OCI-M1 (cell line): Measurements from ENCODE around the gene DCLK3.

ENCODE experiments used
- DNase-seq: peaks from one replicate; lab custom pipeline; 2025; lab: John Stamatoyannopoulos, UW

The DCLK3 gene

DNA sequence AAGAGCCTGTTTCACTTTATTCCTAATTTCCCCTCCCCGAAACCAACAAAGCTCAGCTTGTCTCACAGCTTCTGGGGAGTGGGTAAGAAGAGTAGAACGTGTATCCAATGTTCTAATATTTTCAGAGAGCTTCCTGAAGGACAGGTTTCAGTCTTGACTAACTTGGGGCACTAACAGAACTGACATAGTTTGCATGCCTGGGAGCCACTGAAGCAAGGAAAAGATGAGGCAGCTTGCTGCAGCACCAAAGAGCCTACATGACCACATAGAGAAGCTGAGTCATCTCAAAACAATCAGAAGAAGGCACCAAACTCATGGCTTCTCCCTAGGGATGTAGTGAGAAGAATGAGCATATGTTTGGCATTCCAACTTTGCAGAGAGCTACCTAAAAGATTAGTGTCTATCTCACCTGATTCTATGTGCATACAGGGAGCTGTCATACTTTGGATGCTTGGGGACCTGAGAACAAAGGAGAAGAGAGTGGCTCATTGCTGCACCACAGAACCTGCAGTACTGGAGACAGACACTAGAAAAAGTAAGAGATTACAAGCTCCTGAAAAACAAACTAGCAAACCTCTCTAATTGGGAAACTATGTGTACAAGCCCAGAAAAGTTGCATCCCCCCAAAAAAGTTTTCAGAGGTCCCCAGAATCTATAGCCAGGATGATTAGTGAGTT is 86.9 kb downstream of the DCLK3 start:
- DNase-seq = peak; percentile 34

- no peak for DNase-seq
Observed at GRCh38 chr3:36674816-36675215, 89.5 kb downstream of the DCLK3 start.

GRCh38 chr3:36669764-36670163 is 94.6 kb downstream of the DCLK3 start:
- no peak for DNase-seq

GRCh38 chr3:36666166-36666565 is 98.2 kb downstream of the DCLK3 start:
- DNase-seq = no peak

GRCh38 chr3:36663666-36664291 is 100.6 kb downstream of the DCLK3 start:
- peak; percentile 37 for DNase-seq

- no peak for DNase-seq
Observed at GRCh38 chr3:36662626-36663025, 101.7 kb downstream of the DCLK3 start.
